Stromal cell of bone marrow (primary cell): ENCODE data around the gene SENP8.

ENCODE experiments used
- DNase-seq: peaks from one replicate; pipeline ENCODE4 v3.0.0-alpha.2; 2012; ENCODE audit warnings: low read depth

The SENP8 gene

GRCh38 chr15:72175186-72176044, 57.2 kb downstream of the SENP8 start:
- no peak for DNase-seq

GRCh38 chr15:72176159-72176558, 58.0 kb downstream of the SENP8 start:
- DNase-seq = no peak

GRCh38 chr15:72176743-72177142, 58.5 kb downstream of the SENP8 start:
- no peak for DNase-seq

GRCh38 chr15:72178976-72179585, 60.9 kb downstream of the SENP8 start:
- DNase-seq = no peak

- DNase-seq = no peak
Measured at GRCh38 chr15:72179950-72180581, 61.9 kb downstream of the SENP8 start.

GRCh38 chr15:72180761-72181324, 62.6 kb downstream of the SENP8 start:
- no peak for DNase-seq

GRCh38 chr15:72182244-72182643, 64.0 kb downstream of the SENP8 start:
- no peak for DNase-seq

GRCh38 chr15:72182673-72183072, 64.5 kb downstream of the SENP8 start:
- DNase-seq = no peak

GRCh38 chr15:72183781-72184164, 65.6 kb downstream of the SENP8 start:
- DNase-seq = no peak

GRCh38 chr15:72184165-72184811, 66.1 kb downstream of the SENP8 start:
- no peak for DNase-seq

- DNase-seq = no peak
Measured at GRCh38 chr15:72189250-72189902, 71.2 kb downstream of the SENP8 start.

- no peak for DNase-seq
Measured at GRCh38 chr15:72192416-72192815, 74.2 kb downstream of the SENP8 start.
